Keratinocyte (primary cell): Measurements from ENCODE around the gene HDGFL2. TPM values are rescaled to one million over a fixed set of nuclear protein-coding genes. Genes with fewer than 3 reads are reported as not detected.

Source experiments
- DNase-seq: peaks from one replicate; pipeline ENCODE4 v3.0.0-alpha.2; 2011; ENCODE audit warnings: low read depth, missing footprints, low spot score
- FAIRE-seq: peaks from 2 replicates; lab custom pipeline; 2011; peaks lifted over from hg19 to GRCh38; lab: Jason Lieb, UNC
- H2AFZ ChIP-seq: 2 replicates; pipeline ENCODE4 v1.6.0; 2012; ENCODE audit warnings: low read length, control low read depth, inconsistent platforms; ENCODE audit not compliant: control insufficient read depth
- H3K27ac ChIP-seq: 2 replicates; pipeline ENCODE4 v1.5.1; 2011; ENCODE audit warnings: low read length; ENCODE audit not compliant: control insufficient read depth, insufficient read depth
- H3K27me3 ChIP-seq: 3 replicates; pipeline ENCODE4 v1.6.0; 2011; ENCODE audit warnings: low read length; ENCODE audit not compliant: control insufficient read depth, insufficient read depth; ENCODE audit errors: extremely low read depth
- H3K36me3 ChIP-seq, 2 experiments: 2 replicates in 1 of 2; 3 replicates in 1 of 2; pipeline ENCODE4 v1.5.1; 2011; ENCODE audit warnings: low read length in 2 of 2, mild to moderate bottlenecking in 1 of 2; ENCODE audit not compliant: control insufficient read depth in 2 of 2, insufficient read depth in 2 of 2; ENCODE audit errors: extremely low read depth in 1 of 2
- H3K4me1 ChIP-seq: 3 replicates; pipeline ENCODE4 v1.5.1; 2011; ENCODE audit warnings: low read length; ENCODE audit not compliant: control insufficient read depth, insufficient read depth; ENCODE audit errors: extremely low read depth
- H3K4me2 ChIP-seq: 3 replicates; pipeline ENCODE4 v1.6.0; 2011; ENCODE audit warnings: low read depth, low read length; ENCODE audit not compliant: control insufficient read depth, insufficient read depth; ENCODE audit errors: extremely low read depth
- H3K4me3 ChIP-seq, 3 experiments: fragments of 200-600 bp in 1 of 3; sonication (generic) in 1 of 3; 2 replicates in 2 of 3; 3 replicates in 1 of 3; pipeline ENCODE4 v1.5.1; 2011 to 2016; ENCODE audit warnings: low read length in 3 of 3, mild to moderate bottlenecking in 3 of 3, control low read depth in 2 of 3, inconsistent platforms in 1 of 3, low read depth in 1 of 3, mixed read lengths in 1 of 3, mixed run types in 1 of 3, moderate library complexity in 1 of 3; ENCODE audit not compliant: control insufficient read depth in 2 of 3, insufficient read depth in 2 of 3; ENCODE audit errors: extremely low read depth in 1 of 3
- H3K79me2 ChIP-seq: 2 replicates; pipeline ENCODE4 v1.6.0; 2012; ENCODE audit warnings: low read length; ENCODE audit not compliant: control insufficient read depth, insufficient read depth
- H3K9ac ChIP-seq: 3 replicates; pipeline ENCODE4 v1.6.0; 2011; ENCODE audit warnings: low read length; ENCODE audit not compliant: control insufficient read depth, insufficient read depth; ENCODE audit errors: extremely low read depth
- H3K9me1 ChIP-seq: 3 replicates; pipeline ENCODE4 v1.6.0; 2011; ENCODE audit warnings: low read length; ENCODE audit not compliant: control insufficient read depth, insufficient read depth; ENCODE audit errors: extremely low read depth
- H3K9me3 ChIP-seq: 2 replicates; pipeline ENCODE4 v1.5.1; 2012; ENCODE audit warnings: low read depth, low read length; ENCODE audit not compliant: control insufficient read depth
- H4K20me1 ChIP-seq: 3 replicates; pipeline ENCODE4 v1.6.0; 2011; ENCODE audit warnings: low read length; ENCODE audit not compliant: control insufficient read depth, insufficient read depth; ENCODE audit errors: extremely low read depth
- CTCF ChIP-seq, 3 experiments: IDR thresholded peaks in 1 of 3; conservative IDR thresholded peaks in 1 of 3; optimal IDR thresholded peaks in 1 of 3; 2 replicates in 2 of 3; 3 replicates in 1 of 3; pipeline versions ENCODE3 to v1.5.1; 2011; ENCODE audit warnings: low read length in 3 of 3, mild to moderate bottlenecking in 3 of 3, moderate library complexity in 2 of 3, control low read depth in 1 of 3, inconsistent platforms in 1 of 3; ENCODE audit not compliant: insufficient read depth in 2 of 3; ENCODE audit errors: extremely low read depth in 1 of 3
- EZH2 ChIP-seq: IDR thresholded peaks from one replicate; pipeline ENCODE4 v1.6.1; 2012; ENCODE audit warnings: inconsistent platforms, mild to moderate bottlenecking, low read length, moderate library complexity
- dilution Hi-C: fragments of 300-500 bp; cut with MboI; formaldehyde crosslinking; loops from one replicate; pipeline ENCODE4 v1.7.0; 2020; ENCODE audit warnings: low sequenced_read_pairs; ENCODE audit not compliant: extremely low pct_ligation_motif_present
- polyA plus RNA-seq, 5 experiments: library from polyadenylated mRNA; depleted of rRNA in 3 of 5; stranded (reverse) in 3 of 5; stranded (forward) in 1 of 5; unstranded in 1 of 5; fragments of >200 nt; gene quantifications; 1 replicate in 1 of 5; 2 replicates in 3 of 5; 3 replicates in 1 of 5; pipeline versions ENCODE4 v1.2.1 to v1.2.3, GENCODE V29; 2011 to 2012; ENCODE audit warnings: missing spikeins in 2 of 5, low read depth in 1 of 5, low replicate concordance in 1 of 5

HDGFL2 gene
- polyA plus RNA-seq, 1 donor (not counting 4 experiments of a cell fraction or from before 2014, with no cell fraction given): 19.5 TPM

GRCh38 chr19:4521888-4522242, 49.8 kb downstream of the HDGFL2 start:
- H3K4me2 ChIP-seq: no peak overlapping the region
- no peaks in the 10 kb centered on the region for H4K20me1 ChIP-seq
- peaks cover 11% of the 10 kb centered on the region for H3K4me1 ChIP-seq
- dilution Hi-C loops: no loop called here
- DNase-seq (no peak), FAIRE-seq (no peak)
- H3K9me3 ChIP-seq: no peaks in the 10 kb centered on the region
- no peaks in the 10 kb centered on the region for H3K9me1 ChIP-seq
- no peak overlapping the region for H3K4me3 ChIP-seq
- H3K9ac ChIP-seq: no peak overlapping the region
- H3K27ac ChIP-seq: no peak overlapping the region
- no peak for TF ChIP-seq CTCF (optimal IDR thresholded peaks at IDR 0.05 in 1 of 3, IDR thresholded peaks at IDR 0.05 in 1 of 3, conservative IDR thresholded peaks at IDR 0.05 in 1 of 3; ENCODE audit: extremely low read depth in 1 of 3, insufficient read depth in 2 of 3, low read length in 3 of 3)
- no peak for TF ChIP-seq EZH2
- H3K79me2 ChIP-seq: no peaks in the 10 kb centered on the region
- no peaks in the 10 kb centered on the region for H3K36me3 ChIP-seq
- H2AFZ ChIP-seq: no peak overlapping the region
- H3K27me3 ChIP-seq: peaks cover 8% of the 10 kb centered on the region

- no peak for TF ChIP-seq CTCF (optimal IDR thresholded peaks at IDR 0.05 in 1 of 3, IDR thresholded peaks at IDR 0.05 in 1 of 3, conservative IDR thresholded peaks at IDR 0.05 in 1 of 3; ENCODE audit: extremely low read depth in 1 of 3, insufficient read depth in 2 of 3, low read length in 3 of 3)
- TF ChIP-seq EZH2: no peak
- FAIRE-seq: no peak
- dilution Hi-C loops: no loop called here
Measured at GRCh38 chr19:4522291-4523002, 50.4 kb downstream of the HDGFL2 start.

More at GRCh38 chr19:4522291-4523002, 50.4 kb downstream of the HDGFL2 start:
- Histone ChIP-seq H3K36me3 (no peaks in the 10 kb centered on the region), H3K4me2 (no peak overlapping the region), H2AFZ (no peak overlapping the region), H3K27ac (no peak overlapping the region), H4K20me1 (no peaks in the 10 kb centered on the region), H3K9ac (no peak overlapping the region), H3K4me1 (peaks cover 11% of the 10 kb centered on the region), H3K9me3 (no peaks in the 10 kb centered on the region), H3K4me3 (no peak overlapping the region), H3K9me1 (no peaks in the 10 kb centered on the region), H3K79me2 (no peaks in the 10 kb centered on the region), H3K27me3 (peaks cover 8% of the 10 kb centered on the region)
- DNase-seq: no peak
